KBM-7 (cell line): ENCODE results near the gene SPOCK1.

Source experiments
- DNase-seq: peaks from one replicate; pipeline ENCODE4 v3.0.0-alpha.2; 2015
- in situ Hi-C: fragments of 300-500 bp; cut with MboI; formaldehyde crosslinking; loops from 2 replicates; pipeline ENCODE4 v1.14.3; 2020; ENCODE audit warnings: low sequenced_read_pairs, low pct_unique_long_range_greater_than_20kb, mixed read lengths

Gene SPOCK1

GRCh38 chr5:137375741-137376526 is 123.2 kb downstream of the SPOCK1 start:
- in situ Hi-C loops, result no loop called here
- no peak for DNase-seq

DNA sequence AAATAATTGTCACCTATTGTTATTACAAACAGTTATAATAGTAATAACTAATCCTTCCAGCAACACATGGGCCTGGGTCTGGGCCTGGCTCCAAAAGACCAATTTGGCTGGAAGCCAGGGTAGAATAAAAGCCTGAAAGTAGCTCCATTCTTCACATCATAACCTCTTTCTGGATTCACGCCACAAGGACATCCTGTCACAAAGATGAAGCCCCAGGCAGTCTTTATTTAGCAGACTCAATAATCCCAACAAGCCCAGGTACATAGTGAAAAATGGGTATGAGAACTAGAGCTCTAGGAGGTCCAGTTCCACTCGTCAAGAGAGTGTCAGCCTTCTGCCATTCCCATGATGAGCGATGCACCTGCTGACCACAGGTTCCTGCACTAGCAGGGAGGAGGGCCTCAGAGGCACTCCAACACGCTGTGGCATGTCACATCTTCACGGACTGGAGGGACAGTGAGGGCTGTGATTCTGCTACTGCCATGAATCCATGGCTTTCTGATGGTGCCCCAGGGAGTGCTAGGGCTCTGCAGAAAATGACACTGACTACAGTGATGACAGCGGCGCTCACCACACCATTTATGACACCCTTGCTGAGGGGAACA is 124.9 kb downstream of the SPOCK1 start:
- in situ Hi-C loops, result no loop called here
- no peak for DNase-seq

DNA sequence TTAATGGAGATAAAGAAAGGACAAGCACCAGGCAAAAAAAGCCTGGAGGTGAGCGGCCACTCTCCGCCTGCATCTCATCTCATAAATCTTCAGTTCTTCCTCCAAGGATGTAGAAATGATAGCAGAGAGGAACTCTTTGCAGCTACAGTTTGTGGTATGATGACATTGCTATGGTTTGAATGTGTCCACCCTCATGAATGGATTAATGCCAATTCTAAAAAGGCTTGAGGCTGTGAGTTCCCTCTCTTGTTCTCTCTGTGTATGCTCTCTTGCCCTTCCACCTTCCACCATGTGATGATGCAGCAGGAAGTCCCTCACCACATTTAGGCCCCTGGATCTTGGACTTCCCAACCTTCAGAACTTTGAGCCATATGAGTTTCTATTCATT is 126.4 kb downstream of the SPOCK1 start:
- in situ Hi-C loops, result no loop called here

GRCh38 chr5:137372016-137372772 is 126.9 kb downstream of the SPOCK1 start:
- DNase-seq, result no peak
- in situ Hi-C loops, result no loop called here

More for the DNA sequence above, 126.4 kb downstream of the SPOCK1 start:
- no peak for DNase-seq

DNA sequence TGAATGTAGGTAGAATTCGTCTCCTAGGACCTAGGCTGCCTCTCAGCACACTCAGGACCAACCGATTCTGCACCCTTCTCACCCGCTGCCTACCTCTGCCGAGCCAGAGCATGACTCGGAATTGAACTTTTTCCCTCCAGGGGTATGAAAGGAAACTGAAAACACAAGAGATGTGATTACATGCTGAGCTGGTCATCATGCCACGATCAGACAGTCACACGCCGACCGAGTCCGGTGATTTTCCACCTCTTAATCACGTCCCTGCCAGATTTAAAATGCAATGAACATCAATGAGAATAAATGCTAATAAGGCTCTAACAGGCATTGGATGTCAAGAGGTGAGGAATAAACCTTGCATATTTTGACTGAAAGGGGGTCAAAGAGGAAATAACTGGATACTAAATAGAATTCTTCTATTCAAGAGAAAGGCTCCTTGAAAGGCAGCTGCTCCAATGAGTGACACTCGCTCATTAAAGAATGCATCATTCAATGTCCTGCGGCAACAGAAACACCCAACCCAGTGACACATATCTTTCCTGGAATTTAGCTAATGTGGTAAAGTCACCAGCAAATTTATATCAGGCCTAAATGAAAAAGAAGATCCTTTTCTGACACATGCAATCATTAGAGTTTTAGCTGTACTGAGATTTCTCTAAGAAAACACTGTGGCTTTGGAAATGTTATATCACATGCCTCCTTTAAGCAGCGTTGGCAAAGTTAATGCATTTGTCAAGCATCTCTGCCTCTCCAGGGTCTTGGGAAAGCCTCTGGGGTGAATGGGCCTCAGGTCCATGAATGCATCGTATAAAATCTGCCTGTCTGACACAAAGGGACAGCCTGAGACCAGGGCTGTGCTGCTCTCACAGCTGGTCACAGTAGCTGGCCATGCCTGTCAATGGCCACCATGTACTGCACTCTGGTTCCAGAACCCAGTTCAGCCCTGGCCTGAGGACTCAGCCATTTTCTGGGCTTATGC is 128.7 kb downstream of the SPOCK1 start:
- DNase-seq, result no peak
- in situ Hi-C loops, result no loop called here

DNA sequence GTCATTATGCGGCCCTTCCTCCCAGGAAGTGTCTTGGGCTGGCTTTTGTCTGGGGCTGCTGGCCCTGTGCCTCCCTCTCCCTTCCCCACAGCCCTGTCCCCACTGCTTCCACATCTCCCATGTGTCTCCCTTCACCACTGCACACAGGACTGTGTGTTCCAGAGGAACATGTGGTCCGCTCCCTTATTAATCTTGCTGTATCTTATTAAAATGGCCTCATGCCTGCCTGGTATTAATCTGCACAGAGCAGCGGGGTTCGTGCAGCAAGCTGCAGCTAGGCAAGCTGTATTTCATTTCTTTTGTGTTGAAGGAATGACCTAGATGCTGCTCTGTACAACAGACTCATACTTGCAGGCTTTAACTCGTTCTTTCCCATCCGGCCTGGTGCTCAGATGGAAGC is 130.5 kb downstream of the SPOCK1 start:
- no peak for DNase-seq
- in situ Hi-C loops, result no loop called here

GRCh38 chr5:137367951-137368350 is 131.2 kb downstream of the SPOCK1 start:
- in situ Hi-C loops, result no loop called here

DNA sequence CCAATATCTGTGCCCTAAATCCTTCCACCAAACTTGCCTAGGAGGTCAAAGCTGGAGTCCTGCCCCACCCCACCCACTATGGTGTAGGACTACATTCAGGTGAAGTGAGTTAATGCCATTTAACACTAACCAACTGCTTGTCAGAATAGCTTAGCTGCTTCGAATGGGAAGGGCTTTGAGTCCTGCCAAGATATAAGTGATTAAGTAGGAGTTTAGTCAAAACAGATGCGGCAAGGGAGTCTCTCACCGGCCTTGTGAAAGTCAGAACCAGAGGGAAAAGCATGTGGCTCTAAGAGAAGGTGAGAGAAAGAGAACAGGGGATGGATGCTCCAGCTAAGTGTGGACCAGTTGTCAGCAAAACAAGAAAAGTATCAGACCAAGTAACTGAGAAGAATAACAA is 132.6 kb downstream of the SPOCK1 start:
- in situ Hi-C loops, result no loop called here
- no peak for DNase-seq

More at GRCh38 chr5:137367951-137368350, 131.2 kb downstream of the SPOCK1 start:
- no peak for DNase-seq

DNA sequence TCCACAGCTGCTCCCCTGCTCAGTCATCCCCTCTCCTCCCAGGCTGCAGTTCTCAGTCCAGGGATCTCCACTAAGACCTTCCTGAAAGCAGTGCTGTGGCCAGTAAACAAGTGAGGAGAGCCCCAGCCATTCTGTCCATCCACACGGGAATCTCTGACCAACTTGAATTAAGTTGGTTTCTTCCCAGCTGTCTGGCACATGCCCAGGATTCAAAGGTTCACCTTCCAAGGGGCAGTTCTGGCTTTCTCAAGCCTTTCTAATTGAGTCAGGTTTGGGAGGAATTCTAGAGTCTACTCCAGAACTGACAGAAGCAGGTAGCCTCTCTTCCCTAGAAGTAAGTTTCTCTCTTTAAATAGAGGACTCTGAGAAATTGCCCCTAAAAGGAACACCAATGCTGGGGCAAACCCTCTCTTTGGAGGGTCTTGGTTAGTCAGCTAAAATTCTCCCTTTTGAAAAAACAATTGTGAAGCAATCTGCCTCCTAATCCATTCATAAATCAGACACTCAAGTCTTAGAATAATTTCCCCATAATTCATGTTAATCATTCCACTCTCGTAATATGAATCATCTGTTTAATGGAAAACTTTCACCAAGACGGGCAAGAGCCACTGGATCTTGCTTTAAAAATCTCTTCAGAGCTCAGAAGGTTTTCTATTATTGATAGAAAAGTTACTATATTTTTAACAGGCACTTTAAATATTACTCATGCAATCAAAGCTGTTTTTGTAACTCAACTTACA is 133.8 kb downstream of the SPOCK1 start:
- in situ Hi-C loops, result no loop called here
- DNase-seq, result no peak

DNA sequence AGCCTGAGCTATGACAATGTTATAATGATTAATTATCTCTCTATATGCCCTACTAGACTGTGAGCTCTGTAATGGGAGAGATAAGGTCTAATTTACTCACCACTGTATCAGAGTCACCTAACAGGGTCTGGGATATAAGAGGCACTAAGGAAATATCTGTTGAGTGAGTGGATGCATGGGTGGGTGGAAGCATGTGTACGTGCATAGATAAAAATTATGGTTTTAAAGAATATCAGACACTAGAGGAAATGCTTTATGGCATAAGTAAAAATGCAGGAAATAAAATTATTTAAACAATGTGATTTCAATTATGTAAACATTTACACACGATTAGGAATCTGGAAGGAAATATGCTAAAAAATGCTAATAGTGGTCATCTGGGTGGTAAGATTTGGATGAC is 137.8 kb downstream of the SPOCK1 start:
- in situ Hi-C loops, result no loop called here
- no peak for DNase-seq

DNA sequence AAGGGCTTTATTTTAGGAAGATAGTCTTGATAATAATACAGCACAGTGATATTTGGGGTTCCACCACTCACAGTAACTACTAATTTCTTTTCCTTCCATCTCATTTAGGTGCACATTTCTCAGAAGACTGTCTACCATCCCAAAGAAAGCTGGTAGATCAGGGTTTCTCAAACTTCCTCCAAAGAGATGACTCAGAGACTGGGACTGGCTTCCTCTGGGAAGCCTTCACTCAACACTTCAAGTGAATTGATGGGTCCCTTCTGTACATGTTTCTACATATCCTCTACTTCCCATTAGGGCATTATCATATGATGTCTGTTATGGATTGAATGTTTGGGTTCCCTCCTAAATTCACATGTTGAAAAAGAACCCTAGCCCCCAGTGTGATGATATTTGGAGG is 138.5 kb downstream of the SPOCK1 start:
- in situ Hi-C loops, result no loop called here
- no peak for DNase-seq

- in situ Hi-C loops, result no loop called here
- DNase-seq, result no peak
Measured at GRCh38 chr5:137359941-137360340, 139.2 kb downstream of the SPOCK1 start.

- in situ Hi-C loops, result no loop called here
- DNase-seq, result no peak
Measured at GRCh38 chr5:137357436-137357835, 141.7 kb downstream of the SPOCK1 start.

DNA sequence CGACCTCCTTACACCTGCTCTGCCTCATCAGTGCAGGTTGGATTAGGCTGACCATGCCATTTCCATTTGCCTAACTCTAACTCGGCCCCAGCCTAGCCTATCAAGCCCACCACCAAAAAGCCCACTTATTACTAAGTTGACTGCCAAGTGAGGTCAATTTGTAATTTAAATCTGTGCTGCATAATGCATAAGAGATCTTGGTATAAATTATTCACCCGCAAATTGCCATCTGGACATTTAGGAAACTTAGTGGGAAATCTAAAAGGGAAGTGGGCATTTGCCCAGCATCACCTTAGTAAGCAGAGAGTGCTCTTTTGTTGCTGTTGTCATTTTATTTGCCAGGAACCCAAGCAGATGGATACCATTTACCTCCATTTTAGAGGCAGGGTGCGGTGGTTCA is 143.0 kb downstream of the SPOCK1 start:
- in situ Hi-C loops, result no loop called here

DNA sequence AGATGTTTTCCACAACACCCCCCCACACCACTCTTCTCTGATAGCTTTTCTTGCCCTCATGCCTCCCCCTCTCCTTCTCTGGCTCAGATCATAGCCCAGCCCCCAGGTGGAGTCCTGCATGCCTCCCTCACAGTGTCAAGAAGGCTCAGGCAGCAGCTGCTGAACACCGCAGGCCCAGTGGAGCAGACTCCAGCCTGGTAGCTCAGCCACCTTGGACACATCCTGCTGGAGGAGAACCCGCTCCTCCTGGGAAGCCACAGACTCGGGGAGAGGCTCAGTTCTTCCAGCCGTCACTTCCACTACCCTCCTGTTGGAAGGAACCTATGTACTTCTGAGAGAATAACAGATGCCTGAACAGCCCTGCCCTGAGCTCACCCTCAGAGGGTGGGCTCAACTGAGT is 143.4 kb downstream of the SPOCK1 start:
- in situ Hi-C loops, result no loop called here
- no peak for DNase-seq

More for the DNA sequence above, 143.0 kb downstream of the SPOCK1 start:
- DNase-seq, result no peak

- in situ Hi-C loops, result no loop called here
- DNase-seq, result no peak
Measured at GRCh38 chr5:137352095-137352494, 147.0 kb downstream of the SPOCK1 start.

DNA sequence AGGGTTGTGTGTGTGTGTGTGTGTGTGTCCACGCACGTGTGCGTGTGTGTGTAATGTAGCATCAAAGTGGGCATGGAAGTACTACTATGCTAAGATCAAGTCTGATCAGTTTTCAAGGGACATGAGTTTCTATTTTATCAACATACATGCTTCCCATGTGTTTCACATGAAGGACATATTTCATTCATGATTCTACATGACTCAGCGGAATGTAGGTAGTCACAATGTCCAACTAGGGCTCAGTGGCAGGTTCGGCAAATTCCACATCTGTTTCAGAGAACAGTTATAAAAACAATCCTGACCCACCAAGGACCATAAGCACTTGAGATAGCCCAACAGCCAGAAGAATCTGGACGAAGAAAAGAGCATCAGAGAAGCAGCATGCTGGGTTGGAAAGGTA is 148.3 kb downstream of the SPOCK1 start:
- in situ Hi-C loops, result no loop called here

GRCh38 chr5:137348759-137349158 is 150.4 kb downstream of the SPOCK1 start:
- in situ Hi-C loops, result no loop called here

More for the DNA sequence above, 148.3 kb downstream of the SPOCK1 start:
- no peak for DNase-seq

More at GRCh38 chr5:137348759-137349158, 150.4 kb downstream of the SPOCK1 start:
- no peak for DNase-seq
